Esophagus muscularis mucosa (tissue), 3 donors: ENCODE measurements around the gene MAL.

Experiments used
- CTCF ChIP-seq, 3 experiments: fragments of 200-600 bp in 2 of 3; fragments of 450-650 bp in 1 of 3; sonication (generic) in 2 of 3; IDR thresholded peaks; one replicate each; pipeline ENCODE4 v1.5.1; 2017 to 2019; ENCODE audit warnings: antibody characterized with exemption in 3 of 3, mild to moderate bottlenecking in 2 of 3, moderate library complexity in 1 of 3
- POLR2AphosphoS5 ChIP-seq, 2 donors: sonication (generic); formaldehyde crosslinking; IDR thresholded peaks; one replicate each; pipeline ENCODE4 v1.6.1; 2017; ENCODE audit warnings: antibody characterized with exemption in 2 of 2

- no peak for TF ChIP-seq CTCF (IDR thresholded peaks at IDR 0.05)
- TF ChIP-seq POLR2AphosphoS5 (IDR thresholded peaks at IDR 0.05): no peak
These were observed 7.5 kb downstream of the MAL start for GRCh38 chr2:95032868-95033603.
